GM12872 (cell line): ENCODE data around the gene ASIC3.

ENCODE experiments used
- CTCF ChIP-seq: IDR thresholded peaks from 3 replicates; pipeline ENCODE4 v1.5.1; 2011; ENCODE audit warnings: low read depth, mild to moderate bottlenecking, low read length, moderate library complexity; ENCODE audit not compliant: insufficient read depth

Gene ASIC3

GRCh38 chr7:151048911-151049463, 656 bp downstream of the ASIC3 start:
- no peak for TF ChIP-seq CTCF

GRCh38 chr7:151051108-151051507, 2.8 kb downstream of the ASIC3 start:
- no peak for TF ChIP-seq CTCF

- no peak for TF ChIP-seq CTCF
Measured at GRCh38 chr7:151053096-151053495, 4.8 kb downstream of the ASIC3 start.

GRCh38 chr7:151053751-151054150, 5.4 kb downstream of the ASIC3 start:
- no peak for TF ChIP-seq CTCF

- no peak for TF ChIP-seq CTCF
Measured at GRCh38 chr7:151056283-151056665, 7.9 kb downstream of the ASIC3 start.

- no peak for TF ChIP-seq CTCF
Measured at GRCh38 chr7:151056666-151057505, 8.6 kb downstream of the ASIC3 start.

GRCh38 chr7:151057506-151057988, 9.2 kb downstream of the ASIC3 start, which contains the start of gene CDK5:
CDK5 (minus strand) TSS chr7:151057897; CDS start chr7:151057848, 49 bp downstream.
- TF ChIP-seq CTCF = no peak
